ENCODE results near the gene FN3K.

Gene FN3K

DNA sequence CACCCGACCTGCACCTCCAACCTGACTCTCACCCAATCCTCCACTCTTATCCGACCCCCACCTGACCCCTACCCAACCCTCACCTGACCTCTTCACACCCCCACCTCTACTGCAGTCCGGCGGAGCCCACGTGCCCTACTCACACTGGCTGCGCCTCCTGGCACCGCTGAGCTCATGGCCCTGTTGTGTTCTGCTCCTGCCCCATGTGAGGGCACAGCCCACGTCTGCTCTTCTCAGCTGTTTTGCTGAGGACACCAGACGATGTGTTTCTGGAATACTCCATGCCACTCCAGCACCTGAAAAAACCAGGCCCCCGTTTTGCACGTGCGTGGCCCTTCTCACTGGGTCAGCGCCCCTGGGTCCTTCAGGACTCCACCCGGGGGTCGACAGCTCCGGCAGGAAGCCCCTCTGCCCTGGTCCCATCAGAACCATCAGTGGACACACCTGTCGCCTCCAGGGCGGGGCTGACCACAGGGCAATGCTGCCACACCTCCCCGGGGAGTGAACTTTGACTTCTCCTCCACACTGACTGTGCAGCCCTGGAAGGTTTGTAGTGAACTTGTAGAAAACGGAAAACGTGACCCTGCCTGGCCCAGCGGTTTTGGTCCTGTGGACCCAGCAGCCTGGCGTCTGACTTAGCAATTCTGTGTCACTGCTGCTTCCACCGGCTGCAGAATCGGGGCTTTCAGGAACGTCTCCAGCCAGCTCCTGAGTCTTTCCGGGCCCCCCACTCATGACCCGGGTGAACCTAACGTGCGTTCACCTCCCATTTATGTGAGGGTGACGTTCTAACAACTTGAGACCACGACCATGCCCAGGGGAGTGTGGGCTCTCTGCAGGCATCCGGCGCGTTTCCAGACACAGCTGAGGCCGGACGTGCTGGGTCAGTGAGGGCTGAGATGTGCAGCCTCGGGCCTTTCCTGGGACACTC is 31.2 kb upstream of the FN3K start:
- no peak for DNase-seq

GRCh38 chr17:82704886-82705285 is 30.5 kb upstream of the FN3K start:
- DNase-seq = no peak

- no peak for DNase-seq
Observed at GRCh38 chr17:82705756-82706155, 29.7 kb upstream of the FN3K start.

- no peak for DNase-seq
Observed at GRCh38 chr17:82709024-82709675, 26.3 kb upstream of the FN3K start.

DNA sequence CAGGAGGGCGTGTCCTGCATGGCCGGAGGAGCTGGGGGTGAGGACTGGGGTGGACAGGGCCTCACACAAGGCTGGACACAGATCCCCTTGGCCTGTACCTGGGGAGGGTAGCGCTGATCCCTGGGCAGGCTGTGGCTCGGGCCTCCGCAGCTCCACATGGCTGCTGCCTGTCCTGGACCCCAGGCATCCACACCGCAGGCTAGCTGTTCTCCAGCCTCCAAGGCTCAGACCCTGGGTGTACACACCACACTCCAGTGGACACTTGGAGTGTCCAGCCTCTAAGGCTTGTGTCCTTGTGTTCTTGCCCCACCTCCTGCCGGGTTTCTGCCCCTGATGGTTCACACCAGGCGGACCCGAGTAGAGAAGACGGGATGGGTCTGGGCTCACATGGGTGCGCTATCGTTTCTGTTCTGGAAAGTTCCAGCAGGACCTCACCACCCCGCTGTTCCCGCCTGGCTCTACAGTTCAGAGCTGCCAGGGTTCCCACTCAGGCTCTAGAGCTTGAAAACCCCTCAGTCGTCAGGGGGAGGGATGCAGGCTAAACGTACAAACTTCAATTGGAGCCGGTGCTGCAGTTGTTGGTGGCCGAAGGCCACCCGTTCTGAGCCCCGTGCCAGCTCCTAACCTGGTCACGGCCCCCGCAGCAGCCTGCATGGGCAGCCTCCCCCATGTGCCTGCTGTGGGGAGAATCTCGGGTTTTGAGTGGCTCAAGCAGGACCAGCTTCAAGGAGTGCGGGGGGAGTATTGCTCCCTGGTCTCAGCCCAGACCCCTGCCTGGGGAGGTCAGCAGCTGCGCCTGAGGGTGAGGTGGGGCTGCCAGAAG is 25.5 kb upstream of the FN3K start:
- DNase-seq = no peak

GRCh38 chr17:82710499-82711232 is 24.7 kb upstream of the FN3K start:
- no peak for DNase-seq

DNA sequence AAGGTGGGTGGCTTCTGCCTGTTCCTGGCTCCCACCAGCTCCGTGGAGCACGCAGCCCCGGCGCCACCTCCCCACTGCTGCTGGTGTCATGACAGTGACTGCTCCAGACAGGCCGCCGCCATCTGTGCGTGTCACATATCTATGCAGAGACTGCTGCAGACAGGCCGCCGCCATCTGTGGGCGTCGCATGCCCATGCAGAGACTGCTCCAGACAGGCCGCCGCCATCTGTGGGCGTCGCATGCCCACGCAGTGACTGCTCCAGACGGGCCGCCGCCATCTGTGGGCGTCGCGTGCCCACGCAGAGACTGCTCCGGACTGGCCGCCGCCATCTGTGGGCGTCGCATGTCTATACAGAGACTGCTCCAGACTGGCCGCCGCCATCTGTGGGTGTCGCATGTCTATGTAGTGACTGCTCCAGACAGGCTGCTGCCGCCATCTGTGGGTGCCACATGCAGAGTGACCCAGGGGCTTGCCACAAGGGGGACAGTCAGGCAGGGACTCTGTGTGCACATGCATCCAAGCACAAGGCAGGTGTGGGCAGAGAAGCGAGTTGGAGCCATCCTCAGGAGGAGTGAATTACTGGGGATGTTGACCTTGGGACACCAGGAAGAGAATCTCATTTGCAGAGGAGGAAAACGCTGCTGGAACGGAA is 22.2 kb upstream of the FN3K start:
- DNase-seq = no peak

- DNase-seq = peak; percentile 94
Observed at GRCh38 chr17:82716203-82717010, 19.0 kb upstream of the FN3K start, which contains the start of gene FN3KRP. TSS of gene FN3KRP (plus strand) at chr17:82716706. CDS start at chr17:82716756, 50 bp downstream.

- DNase-seq = no peak
Observed at GRCh38 chr17:82718986-82719685, 16.3 kb upstream of the FN3K start.

GRCh38 chr17:82720204-82720603 is 15.2 kb upstream of the FN3K start:
- DNase-seq = no peak

GRCh38 chr17:82722341-82723013 is 12.9 kb upstream of the FN3K start:
- DNase-seq = no peak

- DNase-seq = no peak
Observed at GRCh38 chr17:82723169-82723807, 12.1 kb upstream of the FN3K start.

DNA sequence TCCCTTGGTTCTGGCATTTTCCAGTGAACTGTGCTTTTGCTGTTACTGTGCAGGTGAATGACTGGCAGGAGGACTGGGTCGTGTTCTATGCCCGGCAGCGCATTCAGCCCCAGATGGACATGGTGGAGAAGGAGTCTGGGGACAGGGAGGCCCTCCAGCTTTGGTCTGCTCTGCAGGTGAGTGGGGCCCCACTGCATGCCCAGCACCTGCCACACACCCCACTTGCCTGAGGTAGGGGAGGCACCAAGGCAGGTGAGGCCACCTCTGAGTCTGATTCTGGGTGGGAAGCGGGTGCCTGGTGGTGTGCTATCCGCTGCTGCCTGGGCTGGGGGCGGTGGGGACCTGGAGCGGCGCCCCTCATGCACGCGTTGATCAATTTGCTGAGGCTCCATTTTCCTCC is 9.0 kb upstream of the FN3K start:
- no peak for DNase-seq

DNA sequence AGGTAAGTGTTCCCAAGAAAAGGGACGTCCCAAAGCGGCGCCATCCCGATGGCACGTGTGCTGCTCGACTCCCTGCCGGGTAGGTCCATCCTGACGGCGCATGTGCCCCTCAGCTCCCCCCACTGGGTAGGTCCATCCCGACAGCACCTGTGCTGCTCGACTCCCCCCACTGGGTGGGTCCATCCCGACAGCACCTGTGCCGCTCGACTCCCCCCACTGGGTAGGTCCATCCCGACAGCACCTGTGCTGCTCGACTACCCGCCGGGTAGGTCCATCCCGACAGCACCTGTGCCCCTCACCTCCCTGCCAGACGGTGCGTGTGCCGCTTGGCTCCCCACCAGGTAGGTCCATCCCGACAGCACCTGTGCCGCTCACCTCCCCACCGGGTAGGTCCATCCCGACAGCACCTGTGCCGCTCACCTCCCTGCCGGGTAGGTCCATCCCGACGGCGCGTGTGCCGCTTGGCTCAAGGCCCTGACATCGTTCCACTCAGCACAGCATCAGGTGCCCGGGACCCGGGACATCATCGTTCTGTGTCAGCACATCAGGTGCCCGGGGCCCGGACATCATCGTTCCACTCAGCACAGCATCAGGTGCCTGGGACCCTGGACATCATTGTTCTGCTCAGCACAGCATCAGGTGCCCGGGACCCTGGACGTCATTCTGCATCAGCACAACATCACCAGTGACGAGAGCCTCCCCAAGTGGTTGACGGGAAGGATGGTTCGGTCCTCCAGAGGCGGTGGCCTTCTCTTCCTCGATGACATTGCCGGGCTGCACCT is 5.7 kb upstream of the FN3K start:
- no peak for DNase-seq

DNA sequence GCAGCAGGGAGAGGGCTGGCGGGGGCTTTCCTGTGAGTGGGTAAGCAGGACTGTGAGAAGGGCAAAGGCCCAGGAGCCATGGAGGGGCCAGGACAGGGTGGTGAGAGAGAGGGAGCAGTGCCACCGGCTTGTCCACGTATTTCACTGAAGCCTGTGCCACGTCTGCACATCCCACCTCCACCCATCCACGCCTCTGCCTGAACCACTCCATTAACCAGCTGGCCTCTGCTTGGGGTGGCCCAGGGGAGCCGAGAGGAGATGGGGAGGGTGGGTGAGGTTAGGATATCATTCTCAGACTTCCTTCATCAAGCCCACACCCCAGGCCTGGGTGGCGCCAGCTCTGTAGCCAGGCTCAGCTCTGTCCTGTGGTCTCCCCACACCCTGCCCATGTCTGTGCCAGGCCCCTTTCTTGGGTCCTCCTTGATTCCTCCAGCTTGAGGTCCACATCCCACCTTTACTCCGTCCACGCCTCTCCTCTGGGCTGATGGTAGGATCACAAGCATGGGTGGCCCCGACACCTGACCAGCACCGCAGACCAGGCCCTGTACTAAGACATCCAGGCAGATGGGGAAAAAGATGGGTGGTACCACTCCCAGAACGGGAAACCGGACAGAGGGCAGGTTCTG is 3.2 kb upstream of the FN3K start:
- DNase-seq = no peak

- DNase-seq = no peak
Observed at GRCh38 chr17:82736511-82737185, 1.2 kb downstream of the FN3K start.
